Muscle of arm (tissue), 12 donors: Measurements from ENCODE around the gene FAM89B. TPM values are rescaled to one million over a fixed set of nuclear protein-coding genes. Genes with fewer than 3 reads are reported as not detected.

Experiments
- DNase-seq: peaks from one replicate; pipeline ENCODE4 v3.0.0-alpha.2; 2013
- polyA plus RNA-seq, 12 donors: library from polyadenylated mRNA; unstranded; fragments of 120-200 nt; gene quantifications; one replicate each; pipeline ENCODE4 v1.2.1, GENCODE V29; 2013; ENCODE audit not compliant: insufficient read length in 12 of 12

The FAM89B gene
- polyA plus RNA-seq, 12 donors = 22.5 to 55.2 (median 29.4) TPM; not detected in 1

DNA sequence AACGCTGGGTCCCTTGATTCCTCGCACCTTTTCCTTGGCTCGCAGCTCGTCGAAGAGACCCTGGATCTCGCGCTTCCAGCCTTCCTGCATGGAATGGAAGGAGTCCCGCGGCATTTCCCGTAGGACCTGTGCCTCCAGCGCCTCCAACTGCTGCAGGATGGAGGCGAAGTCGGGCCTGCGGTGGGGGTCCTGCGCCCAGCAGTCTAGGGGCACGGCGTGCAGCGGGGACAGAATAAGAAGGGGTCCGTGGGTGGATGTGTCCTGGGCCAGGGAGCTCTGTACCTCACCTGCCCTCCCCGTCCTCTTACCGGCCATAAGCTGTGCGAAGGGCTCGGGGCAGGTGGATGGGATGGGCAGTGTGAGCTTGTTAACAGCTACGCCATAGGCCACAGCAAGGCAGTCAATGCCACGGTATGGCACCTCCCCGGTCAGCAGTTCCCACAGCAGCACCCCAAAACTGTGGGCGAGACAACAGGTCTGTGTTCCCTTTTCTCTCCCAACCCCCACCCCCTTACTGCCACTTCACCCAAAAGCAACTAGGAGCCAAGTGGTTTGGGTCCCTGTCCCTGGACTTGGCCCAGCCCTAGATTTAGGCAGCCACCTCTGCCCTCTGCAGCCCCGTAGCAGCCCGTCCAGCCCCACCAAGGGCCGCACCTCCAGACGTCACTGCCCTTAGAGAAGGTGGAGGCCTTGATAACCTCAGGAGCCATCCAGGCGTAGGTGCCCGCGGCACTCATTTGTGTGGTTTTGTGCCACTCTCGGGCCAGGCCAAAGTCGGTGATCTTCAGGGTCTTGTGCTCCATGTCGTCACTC is 35.5 kb downstream of the FAM89B start:
- DNase-seq = no peak

DNA sequence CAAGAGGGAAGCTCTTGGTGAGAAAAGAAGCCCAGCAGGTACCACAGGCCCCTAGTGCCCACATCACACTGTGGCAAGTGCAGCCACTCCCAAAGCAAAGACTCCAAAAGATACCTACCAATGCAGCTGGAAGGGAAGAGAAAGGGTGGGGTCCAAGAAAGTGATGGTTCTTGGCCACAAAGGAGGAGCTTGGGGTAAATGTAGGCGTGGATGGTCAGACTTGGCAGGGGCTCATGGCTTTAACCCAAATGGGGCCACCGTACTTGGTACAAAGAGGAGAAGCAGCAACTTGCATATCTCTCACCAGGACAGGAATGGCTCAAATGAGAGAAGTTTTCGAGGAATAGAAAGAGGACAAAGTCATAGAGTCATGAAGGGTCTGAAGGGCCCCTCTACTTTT is 36.9 kb downstream of the FAM89B start:
- DNase-seq = no peak

DNA sequence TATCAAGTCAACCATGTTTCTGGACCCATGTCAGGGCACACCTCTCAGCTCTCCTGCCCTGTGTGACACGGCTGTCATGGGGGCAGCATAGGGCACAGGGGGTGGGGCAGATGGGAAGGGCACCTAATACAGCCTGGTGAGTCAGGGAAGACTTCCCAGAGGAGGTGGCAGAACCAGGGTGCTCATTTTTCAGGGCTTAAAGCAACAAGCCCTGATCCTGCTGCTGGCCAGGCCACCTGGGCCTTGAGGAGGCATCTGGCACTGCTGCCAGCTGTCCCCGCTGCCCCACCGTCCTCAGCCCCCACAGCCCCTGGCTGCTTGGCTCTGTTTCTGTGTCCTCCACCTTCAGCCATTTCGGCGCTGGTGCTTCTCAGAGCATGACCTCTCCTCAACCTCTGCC is 37.3 kb downstream of the FAM89B start:
- DNase-seq = no peak

DNA sequence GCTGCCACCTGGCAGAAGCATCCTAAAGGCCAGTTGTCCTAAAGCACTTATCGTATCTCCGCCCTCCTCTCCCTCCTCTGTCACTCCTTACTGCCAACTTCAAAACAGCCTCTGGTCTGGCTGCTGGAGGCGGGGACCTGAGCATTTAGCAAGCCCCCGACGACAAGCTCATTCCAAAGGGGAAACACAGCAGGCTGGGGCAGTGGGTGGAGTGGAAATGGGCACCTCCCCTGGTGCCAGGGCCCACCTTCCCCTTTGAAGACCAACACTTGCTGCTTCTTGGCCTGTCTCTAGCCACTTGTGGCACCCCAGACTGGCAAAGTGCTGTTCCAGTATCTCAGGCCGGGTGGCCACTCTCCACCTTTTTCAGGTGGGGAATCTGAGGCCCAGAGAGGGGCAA is 38.1 kb downstream of the FAM89B start:
- no peak for DNase-seq

- DNase-seq = no peak
These were observed 38.9 kb downstream of the FAM89B start for GRCh38 chr11:65611028-65611757.

DNA sequence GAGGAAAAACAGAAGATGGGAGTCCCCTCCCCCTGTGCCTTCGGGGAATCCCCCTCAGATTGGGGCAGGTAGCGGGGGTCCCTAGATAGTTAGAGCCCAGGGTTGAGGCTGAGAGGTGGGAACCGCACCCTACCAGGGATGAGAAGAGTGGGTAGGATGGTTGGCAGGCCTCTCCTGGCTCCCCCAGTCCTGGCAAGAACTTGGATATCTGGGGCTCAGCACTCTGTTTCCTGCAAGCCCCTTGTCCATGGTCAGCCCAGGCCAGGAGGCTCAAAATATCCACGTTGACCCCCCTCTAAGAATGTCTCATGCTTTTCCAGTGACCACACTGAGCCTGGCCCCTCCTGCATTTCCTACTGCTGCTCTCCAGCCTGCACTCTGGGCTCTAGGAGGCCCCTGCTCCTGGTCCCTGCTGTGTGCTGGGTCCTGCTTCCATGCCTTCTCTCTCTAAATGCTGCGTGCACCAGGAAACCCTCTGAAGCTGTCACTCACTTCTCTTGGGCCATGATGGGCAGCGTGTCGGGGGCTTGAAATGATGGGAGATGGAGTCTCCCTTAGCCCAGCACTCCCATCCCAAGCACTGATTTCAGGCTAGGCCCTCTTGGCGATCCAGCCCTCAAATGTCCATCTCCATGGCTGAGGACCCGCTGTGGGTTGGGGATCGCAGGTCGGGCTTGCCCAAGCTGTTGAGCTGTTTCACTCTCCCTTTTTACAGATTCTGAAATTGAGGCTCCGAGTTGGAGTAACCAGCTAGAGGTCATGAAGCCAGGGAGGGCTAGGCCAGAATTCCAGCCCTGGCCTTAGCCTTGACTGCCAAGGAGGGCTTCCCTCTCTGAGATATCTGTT is 39.6 kb downstream of the FAM89B start:
- no peak for DNase-seq

DNA sequence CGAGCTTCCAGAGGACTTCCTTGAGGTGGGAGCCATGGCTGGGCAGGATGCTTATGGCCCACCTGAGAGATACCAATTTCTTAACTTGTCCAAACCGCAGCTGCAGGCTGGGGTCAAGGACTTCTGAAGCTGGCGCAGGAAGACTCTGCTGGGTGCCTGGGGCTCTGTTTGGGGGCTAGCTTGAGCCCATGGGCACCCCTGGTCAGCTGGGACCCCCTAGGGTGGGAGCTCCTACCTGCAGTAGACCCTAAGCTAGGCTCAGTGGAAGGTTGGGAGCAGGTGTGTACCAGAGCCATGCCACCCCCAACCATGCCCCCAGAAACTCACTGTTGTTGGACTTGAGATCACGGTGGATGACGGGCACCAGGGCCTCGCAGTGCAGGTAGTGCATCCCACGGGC is 40.4 kb downstream of the FAM89B start:
- no peak for DNase-seq

DNA sequence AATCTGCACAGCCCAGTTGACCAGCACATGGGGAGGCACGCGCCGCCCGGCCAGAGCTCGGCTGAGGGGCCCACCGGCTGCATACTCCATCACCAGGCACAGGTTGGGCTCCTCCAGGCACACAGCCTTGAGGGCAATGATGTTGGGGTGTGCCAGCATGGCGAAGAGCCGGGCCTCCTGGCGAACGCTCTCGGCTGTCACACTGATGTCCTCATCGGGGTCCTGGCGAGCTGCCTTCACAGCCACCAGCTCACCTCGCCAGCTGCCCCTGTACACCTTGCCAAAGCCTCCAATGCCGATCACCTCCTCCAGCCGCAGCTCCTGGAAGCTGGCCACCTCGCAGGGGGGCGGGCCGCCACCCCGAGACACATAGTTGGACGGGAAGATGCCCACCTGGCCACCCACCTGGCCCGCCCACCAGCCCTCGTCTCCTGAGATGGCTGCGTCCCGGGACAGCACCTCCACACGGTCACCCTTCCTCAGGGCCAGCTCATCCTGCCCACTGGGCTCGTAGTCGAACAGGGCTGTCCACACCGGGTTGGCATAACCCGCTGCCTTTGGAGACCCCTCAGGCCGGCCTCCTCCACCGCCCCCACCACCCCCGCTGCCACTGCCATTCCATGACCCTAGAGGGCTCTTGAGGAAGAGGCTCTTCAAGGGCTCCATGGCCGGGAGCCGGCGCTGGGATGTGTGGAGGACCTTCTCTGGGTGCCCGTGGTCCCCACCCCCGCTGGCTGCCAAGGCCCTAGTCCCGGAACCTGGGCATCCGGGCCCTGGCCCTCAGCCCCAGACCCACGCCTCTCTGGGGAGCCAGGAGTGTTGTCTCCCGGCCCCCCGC is 41.0 kb downstream of the FAM89B start:
- no peak for DNase-seq

- DNase-seq = peak; percentile 100
These were observed 43.1 kb downstream of the FAM89B start, which contains the start of gene PCNX3 for GRCh38 chr11:65615229-65615949. PCNX3 (plus strand) TSS chr11:65615776; CDS start chr11:65616312, 536 bp downstream.

DNA sequence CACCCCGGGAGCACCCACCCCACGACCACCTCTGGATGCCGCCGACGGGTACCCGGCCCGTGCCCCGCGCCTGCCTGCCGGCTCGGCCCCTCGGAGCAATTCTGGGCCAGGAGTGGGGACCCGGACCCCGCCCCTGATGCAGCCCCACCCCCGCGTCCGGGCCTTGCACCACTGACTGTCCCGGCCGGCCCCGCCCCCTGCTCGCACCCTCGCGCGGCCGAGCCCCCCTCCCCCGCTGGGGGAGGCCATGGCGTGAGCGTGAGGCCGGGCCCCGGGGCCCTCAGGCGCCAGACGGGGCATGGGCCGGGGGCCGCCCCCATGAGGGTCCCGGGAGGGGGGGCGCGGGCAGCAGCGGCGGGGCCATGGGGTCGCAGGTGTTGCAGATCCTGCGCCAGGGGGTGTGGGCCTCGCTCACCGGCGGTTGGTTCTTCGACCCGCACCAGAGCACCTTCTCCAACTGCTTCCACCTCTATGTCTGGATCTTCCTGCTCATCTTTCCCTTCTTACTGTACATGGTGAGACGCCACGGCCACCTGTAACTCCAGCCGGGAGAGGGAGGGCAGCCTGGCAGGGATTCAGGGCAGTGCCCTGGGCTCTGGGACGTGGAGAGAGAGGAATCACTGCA is 43.7 kb downstream of the FAM89B start:
- DNase-seq = no peak

GRCh38 chr11:65616575-65617001 is 44.2 kb downstream of the FAM89B start:
- no peak for DNase-seq

DNA sequence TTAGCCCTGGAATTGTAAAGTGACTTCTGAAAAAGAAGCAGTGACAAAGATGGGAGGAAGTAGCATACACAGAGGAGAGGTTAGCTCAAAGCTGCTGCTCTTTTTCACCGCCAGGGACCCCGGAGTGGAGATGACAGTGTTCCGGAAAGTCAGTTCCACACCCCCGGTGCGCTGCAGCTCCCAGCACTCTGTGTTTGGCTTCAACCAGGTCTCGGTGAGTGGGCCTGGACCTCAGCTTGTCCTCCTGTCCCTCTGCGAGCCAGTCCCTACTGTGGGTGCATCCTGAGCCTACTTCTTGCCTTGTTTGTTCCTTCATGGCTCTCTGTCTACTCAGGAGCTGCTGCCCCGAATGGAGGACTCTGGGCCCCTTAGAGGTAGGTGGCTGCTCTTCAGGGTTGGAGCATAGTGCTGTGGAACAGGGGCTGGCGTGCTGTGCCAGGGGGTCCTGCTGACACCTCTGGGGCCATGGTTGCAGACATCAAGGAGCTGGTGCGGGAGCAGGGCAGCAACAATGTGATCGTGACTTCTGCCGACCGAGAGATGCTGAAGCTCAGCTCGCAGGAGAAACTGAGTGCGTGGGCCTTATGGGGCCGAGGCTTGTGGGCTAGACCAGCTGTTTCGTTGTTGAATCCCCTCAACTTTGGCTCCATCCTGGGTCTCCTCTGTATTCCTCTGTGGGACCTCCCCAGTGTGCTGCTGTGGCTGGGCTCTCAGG is 45.0 kb downstream of the FAM89B start:
- no peak for DNase-seq

GRCh38 chr11:65617990-65618751 is 45.8 kb downstream of the FAM89B start:
- DNase-seq = no peak

DNA sequence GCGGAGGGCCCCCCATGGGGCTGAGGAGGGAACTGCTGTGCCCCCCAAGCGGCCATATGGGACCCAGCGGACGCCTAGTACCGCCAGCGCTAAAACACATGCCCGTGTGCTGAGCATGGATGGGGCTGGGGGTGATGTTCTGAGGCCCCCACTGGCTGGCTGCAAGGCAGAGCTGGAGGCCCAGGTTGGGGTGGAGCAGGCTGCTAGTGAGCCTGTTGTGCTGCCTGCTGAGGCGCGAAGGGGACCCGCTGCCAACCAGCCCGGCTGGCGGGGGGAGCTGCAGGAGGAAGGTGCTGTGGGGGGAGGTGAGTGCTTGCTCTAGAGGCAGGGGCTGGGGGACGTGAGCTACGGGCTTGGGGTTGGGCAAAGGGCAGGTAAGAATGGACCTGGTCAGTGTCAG is 46.4 kb downstream of the FAM89B start:
- DNase-seq = no peak

GRCh38 chr11:65619281-65619928 is 47.1 kb downstream of the FAM89B start:
- DNase-seq = no peak

DNA sequence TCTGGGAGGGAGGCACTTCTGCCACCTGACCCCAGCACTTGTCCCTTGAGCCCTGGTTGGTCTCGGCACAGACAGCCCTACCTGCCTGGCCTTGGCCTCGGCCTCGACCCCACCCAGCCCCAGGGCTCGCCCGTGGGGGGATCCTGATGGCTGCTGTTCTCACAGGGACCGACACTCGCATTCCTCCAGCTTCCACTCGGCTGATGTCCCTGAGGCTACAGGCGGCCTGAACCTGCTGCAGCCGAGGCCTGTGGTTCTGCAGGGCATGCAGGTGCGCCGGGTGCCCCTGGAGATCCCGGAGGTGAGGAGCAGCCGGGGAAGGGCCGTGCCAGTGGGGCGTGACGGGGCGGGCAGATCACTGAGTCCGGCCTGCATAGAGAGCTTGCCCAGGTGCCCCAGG is 48.3 kb downstream of the FAM89B start:
- DNase-seq = no peak

DNA sequence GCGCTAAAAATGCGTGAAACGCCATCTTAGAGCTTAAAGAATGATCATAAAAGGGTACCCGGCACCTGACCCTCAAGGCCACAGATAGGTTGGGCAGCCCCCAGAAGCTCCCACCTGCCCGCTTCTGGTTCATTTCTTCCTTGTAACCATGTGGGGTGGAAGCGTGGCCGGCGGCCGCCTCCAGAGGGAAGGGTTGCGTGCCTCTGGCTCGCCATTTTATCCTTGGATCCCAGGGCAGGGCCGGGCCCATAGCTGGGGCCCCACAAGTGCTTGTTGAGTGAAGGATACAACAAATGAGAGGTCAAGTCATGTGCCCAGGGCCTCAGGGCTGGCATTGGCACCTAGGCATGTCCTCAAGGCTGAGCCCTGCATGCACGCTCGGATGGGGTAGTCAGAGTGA is 49.1 kb downstream of the FAM89B start:
- no peak for DNase-seq

- DNase-seq = no peak
These were observed 49.7 kb downstream of the FAM89B start for GRCh38 chr11:65622011-65622410.
